IPS-15b (cell line): ENCODE results near the gene PCDH11X.
A peak's percentile ranks its signal among the peaks of the same experiment; 100 is the strongest.
"Not testable (repeated sequence)": the region's sequence is repeated elsewhere in the genome, so short reads cannot be mapped to it uniquely, and the experiment has no call there.

ENCODE experiments used
- H3K27me3 ChIP-seq: one replicate; pipeline ENCODE4 v1.6.1; 2013; ENCODE audit warnings: low read length; ENCODE audit not compliant: control insufficient read depth, insufficient read depth
- H3K36me3 ChIP-seq: one replicate; pipeline ENCODE4 v1.6.1; 2013; ENCODE audit warnings: low read length; ENCODE audit not compliant: control insufficient read depth, insufficient read depth
- H3K4me1 ChIP-seq: one replicate; pipeline ENCODE4 v1.6.1; 2013; ENCODE audit warnings: mild to moderate bottlenecking, low read length; ENCODE audit not compliant: control insufficient read depth, insufficient read depth
- H3K4me3 ChIP-seq: one replicate; pipeline ENCODE4 v1.5.1; 2013; ENCODE audit warnings: low read depth, low read length
- H3K9ac ChIP-seq: one replicate; pipeline ENCODE4 v1.6.1; 2013; ENCODE audit warnings: low read depth, mild to moderate bottlenecking, low read length
- H3K9me3 ChIP-seq: one replicate; pipeline ENCODE4 v1.6.1; 2013; ENCODE audit warnings: mild to moderate bottlenecking, low read length; ENCODE audit not compliant: control insufficient read depth, insufficient read depth

PCDH11X gene

DNA sequence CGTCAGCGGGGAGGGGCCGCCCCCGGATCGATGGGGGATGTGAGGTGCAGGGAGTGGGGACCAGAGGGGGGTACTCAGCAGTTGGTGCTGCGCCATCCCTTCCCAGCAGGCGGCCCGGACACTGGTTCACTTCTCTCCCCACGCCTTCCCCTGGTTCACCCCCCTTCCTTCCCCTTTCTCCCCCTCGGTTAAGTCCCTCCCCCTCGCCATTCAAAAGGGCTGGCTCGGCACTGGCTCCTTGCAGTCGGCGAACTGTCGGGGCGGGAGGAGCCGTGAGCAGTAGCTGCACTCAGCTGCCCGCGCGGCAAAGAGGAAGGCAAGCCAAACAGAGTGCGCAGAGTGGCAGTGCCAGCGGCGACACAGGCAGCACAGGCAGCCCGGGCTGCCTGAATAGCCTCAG is at the start of gene PCDH11X:
PCDH11X (plus strand) TSS at position 241 of the 400 bp plus-strand sequence. CDS start 56,130 bp downstream, outside the sequence.
- H3K36me3 ChIP-seq, H3K4me1 ChIP-seq, H3K9me3 ChIP-seq, H3K9ac ChIP-seq: not testable (repeated sequence)
- Histone ChIP-seq H3K27me3 (peaks cover 36% of the 10 kb centered on the region), H3K4me3 (peak within 1 kb of the TSS; percentile 60)

GRCh38 chrX:91747446-91747845 is 31.7 kb upstream of the PCDH11X start:
- H3K27me3 ChIP-seq, H3K4me3 ChIP-seq, H3K4me1 ChIP-seq, H3K9me3 ChIP-seq, H3K9ac ChIP-seq, H3K36me3 ChIP-seq: not testable (repeated sequence)

DNA sequence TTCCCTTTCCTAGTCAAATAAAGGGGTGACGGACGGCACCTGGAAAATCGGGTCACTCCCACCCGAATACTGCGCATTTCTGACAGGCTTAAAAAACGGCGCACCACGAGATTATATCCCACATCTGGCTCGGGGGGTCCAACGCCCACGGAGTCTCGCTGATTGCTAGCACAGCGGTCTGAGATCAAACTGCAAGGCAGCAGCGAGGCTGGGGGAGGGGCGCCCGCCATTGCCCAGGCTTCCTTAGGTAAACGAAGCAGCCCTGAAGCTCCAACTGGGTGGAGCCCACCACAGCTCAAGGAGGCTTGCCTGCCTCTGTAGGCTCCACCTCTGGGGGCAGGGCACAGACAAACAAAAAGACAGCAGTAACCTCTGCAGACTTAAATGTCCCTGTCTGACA is 26.2 kb upstream of the PCDH11X start:
- H3K4me1 ChIP-seq, H3K36me3 ChIP-seq, H3K27me3 ChIP-seq, H3K9ac ChIP-seq, H3K9me3 ChIP-seq: not testable (repeated sequence)
- H3K4me3 ChIP-seq: peak overlapping the region; percentile 41

GRCh38 chrX:91770619-91771488 is 8.3 kb upstream of the PCDH11X start:
- not testable (repeated sequence) for H3K9ac ChIP-seq, H3K4me3 ChIP-seq, H3K27me3 ChIP-seq, H3K36me3 ChIP-seq, H3K4me1 ChIP-seq, H3K9me3 ChIP-seq

GRCh38 chrX:91773943-91774342 is 5.2 kb upstream of the PCDH11X start:
- H3K4me1 ChIP-seq, H3K9ac ChIP-seq, H3K4me3 ChIP-seq, H3K36me3 ChIP-seq, H3K9me3 ChIP-seq: not testable (repeated sequence)
- peaks cover 14% of the 10 kb centered on the region for H3K27me3 ChIP-seq

DNA sequence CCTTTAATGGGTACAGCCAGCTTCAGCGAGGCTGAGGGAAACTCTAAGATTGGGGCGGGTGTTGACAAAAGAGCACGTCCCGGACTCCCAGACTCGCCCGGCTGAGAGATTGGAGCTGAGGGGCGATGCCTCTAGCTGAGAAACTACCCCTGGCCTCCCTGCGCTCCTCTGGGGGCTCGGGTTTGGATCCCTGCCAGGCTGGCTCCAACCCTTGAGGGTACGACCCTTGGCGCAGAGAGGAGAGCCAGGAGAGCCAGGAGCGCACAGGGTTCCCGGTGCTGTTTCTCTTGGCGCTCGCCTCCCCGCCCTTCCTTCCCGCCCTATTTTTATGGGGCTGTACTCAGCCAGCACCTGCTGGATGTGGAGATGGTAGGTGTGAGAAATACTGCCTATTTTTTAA is 833 bp downstream of the PCDH11X start:
- not testable (repeated sequence) for H3K36me3 ChIP-seq, H3K9ac ChIP-seq, H3K4me1 ChIP-seq, H3K9me3 ChIP-seq
- Histone ChIP-seq H3K4me3 (peak overlapping the region; percentile 60), H3K27me3 (peaks cover 42% of the 10 kb centered on the region)

GRCh38 chrX:91780698-91781097 is 1.5 kb downstream of the PCDH11X start:
- H3K9me3 ChIP-seq, H3K36me3 ChIP-seq, H3K9ac ChIP-seq, H3K4me1 ChIP-seq: not testable (repeated sequence)
- Histone ChIP-seq H3K4me3 (peak overlapping the region; percentile 60), H3K27me3 (peaks cover 46% of the 10 kb centered on the region)

DNA sequence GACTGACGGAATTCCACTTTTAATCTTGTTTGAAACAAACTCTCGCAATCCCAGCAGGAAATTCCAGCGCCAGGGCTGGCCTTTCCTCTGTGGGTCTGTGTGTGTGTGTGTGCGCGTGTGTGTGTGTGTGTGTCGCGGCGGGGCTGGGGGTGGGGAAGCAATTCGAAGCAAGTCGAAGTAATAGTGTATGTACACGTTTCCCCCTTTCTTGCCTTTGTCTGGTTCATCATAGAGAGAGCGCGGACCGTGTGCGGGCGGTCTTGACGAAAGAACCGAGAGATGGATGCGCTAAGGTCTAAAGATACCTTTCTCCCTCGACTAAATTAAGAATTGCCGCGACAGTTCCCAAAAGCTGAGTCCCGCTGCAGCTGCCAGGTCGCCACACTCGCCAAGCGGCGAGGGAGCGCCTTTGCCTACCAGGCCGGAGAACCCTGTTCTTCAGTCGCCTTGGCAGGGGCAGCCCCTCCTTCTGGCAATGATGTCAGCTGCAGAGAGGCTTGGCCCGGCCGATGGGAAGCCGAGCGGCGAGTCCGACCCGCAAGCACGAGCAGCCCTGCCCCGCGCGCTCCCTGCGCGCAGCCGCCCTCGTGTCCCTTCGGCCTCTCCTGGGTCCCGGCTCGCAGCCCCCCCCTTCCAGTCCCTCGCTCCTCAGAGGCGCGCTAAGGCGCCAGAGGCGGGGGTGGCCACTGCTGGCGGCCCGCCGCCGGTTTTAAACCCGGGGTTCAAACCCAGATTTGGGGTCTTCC is 2.6 kb downstream of the PCDH11X start:
- H3K9me3 ChIP-seq, H3K4me1 ChIP-seq, H3K36me3 ChIP-seq, H3K9ac ChIP-seq: not testable (repeated sequence)
- Histone ChIP-seq H3K4me3 (peak overlapping the region; percentile 60), H3K27me3 (peaks cover 45% of the 10 kb centered on the region)

GRCh38 chrX:91782825-91783224 is 3.6 kb downstream of the PCDH11X start:
- H3K36me3 ChIP-seq, H3K9ac ChIP-seq, H3K9me3 ChIP-seq, H3K4me1 ChIP-seq: not testable (repeated sequence)
- peaks cover 37% of the 10 kb centered on the region for H3K27me3 ChIP-seq
- H3K4me3 ChIP-seq: peak overlapping the region; percentile 32

GRCh38 chrX:91817537-91817936 is 38.4 kb downstream of the PCDH11X start:
- H3K36me3 ChIP-seq, H3K4me3 ChIP-seq, H3K9me3 ChIP-seq: not testable (repeated sequence)

GRCh38 chrX:91825321-91825720 is 46.1 kb downstream of the PCDH11X start:
- not testable (repeated sequence) for H3K4me1 ChIP-seq, H3K9ac ChIP-seq, H3K9me3 ChIP-seq, H3K36me3 ChIP-seq, H3K4me3 ChIP-seq, H3K27me3 ChIP-seq

More at GRCh38 chrX:91817537-91817936, 38.4 kb downstream of the PCDH11X start:
- H3K27me3 ChIP-seq, H3K4me1 ChIP-seq, H3K9ac ChIP-seq: not testable (repeated sequence)
